Endothelial cell of umbilical vein (primary cell): ENCODE measurements around the gene UCP3. TPM values are rescaled to one million over a fixed set of nuclear protein-coding genes. Genes with fewer than 3 reads are reported as not detected.

Source experiments
- BruUV-seq: library from RNA; stranded (reverse); fragments of 400-500 nt; replicated peaks from 2 replicates; lab custom pipeline; 2021; lab: Mats Ljungman, UMichigan
- CTCF ChIA-PET: fragments of 300-600, 350-600 bp; sonication (Branson Sonifier 250); formaldehyde crosslinking; loops from one replicate; lab custom pipeline; 2021; ENCODE audit warnings: antibody characterized with exemption, inconsistent platforms; lab: Charles Lee
- POLR2A ChIA-PET: fragments of 300-600, 350-600 bp; sonication (Branson Sonifier 250); formaldehyde crosslinking; loops from one replicate; lab custom pipeline; 2021; ENCODE audit warnings: antibody characterized with exemption, inconsistent platforms; lab: Charles Lee
- DNase-seq: peaks from one replicate; pipeline ENCODE4 v3.0.0-alpha.2; 2011; ENCODE audit warnings: low read depth, low spot score
- FAIRE-seq: peaks from 2 replicates; lab custom pipeline; 2011; peaks lifted over from hg19 to GRCh38; lab: Jason Lieb, UNC
- H2AFZ ChIP-seq: 2 replicates; pipeline ENCODE4 v1.6.0; 2012; ENCODE audit warnings: low read depth, low read length, control low read depth, inconsistent platforms
- H3K27ac ChIP-seq: 2 replicates; pipeline ENCODE4 v1.5.1; 2011; ENCODE audit warnings: low read depth, mild to moderate bottlenecking, control low read depth, low read length, moderate library complexity; ENCODE audit not compliant: insufficient read depth
- H3K27me3 ChIP-seq, 2 experiments: 2 replicates each; pipeline versions ENCODE4 v1.6.0 to v1.6.1; 2011; ENCODE audit warnings: low read length in 2 of 2, mixed read lengths in 1 of 2; ENCODE audit not compliant: control insufficient read depth in 2 of 2, insufficient read depth in 2 of 2
- H3K36me3 ChIP-seq, 2 experiments: 2 replicates in 1 of 2; 3 replicates in 1 of 2; pipeline ENCODE4 v1.5.1; 2011; ENCODE audit warnings: low read length in 2 of 2, mild to moderate bottlenecking in 1 of 2, moderate library complexity in 1 of 2; ENCODE audit not compliant: control insufficient read depth in 2 of 2, insufficient read depth in 2 of 2; ENCODE audit errors: extremely low read depth in 1 of 2
- H3K4me1 ChIP-seq: 3 replicates; pipeline ENCODE4 v1.5.1; 2011; ENCODE audit warnings: mild to moderate bottlenecking, low read length; ENCODE audit not compliant: control insufficient read depth, insufficient read depth; ENCODE audit errors: extremely low read depth
- H3K4me2 ChIP-seq: 2 replicates; pipeline ENCODE4 v1.6.1; 2011; ENCODE audit warnings: low read length, control low read depth, mixed read lengths; ENCODE audit not compliant: insufficient read depth
- H3K4me3 ChIP-seq, 3 experiments: fragments of 200-600 bp in 1 of 3; sonication (generic), shearing (Covaris generic) in 1 of 3; replicated peaks in 1 of 3; 2 replicates each; pipeline ENCODE4 v1.5.1; 2011 to 2016; ENCODE audit warnings: control low read depth in 3 of 3, low read length in 3 of 3, mild to moderate bottlenecking in 2 of 3, inconsistent platforms in 1 of 3, low read depth in 1 of 3, moderate library complexity in 1 of 3; ENCODE audit not compliant: insufficient read depth in 1 of 3
- H3K79me2 ChIP-seq: 2 replicates; pipeline ENCODE4 v1.6.0; 2012; ENCODE audit warnings: low read length, inconsistent platforms; ENCODE audit not compliant: control insufficient read depth, insufficient read depth
- H3K9ac ChIP-seq: replicated peaks from 2 replicates; pipeline ENCODE3; 2011; ENCODE audit warnings: low read length, control low read depth; ENCODE audit not compliant: insufficient read depth; ENCODE audit errors: extremely low read depth
- H3K9me1 ChIP-seq: replicated peaks from 3 replicates; pipeline ENCODE4 v1.6.0; 2011; ENCODE audit warnings: mild to moderate bottlenecking, low read length; ENCODE audit not compliant: control insufficient read depth, insufficient read depth; ENCODE audit errors: extremely low read depth
- H3K9me3 ChIP-seq: replicated peaks from 2 replicates; pipeline ENCODE4 v1.5.1; 2012; ENCODE audit warnings: low read length, inconsistent platforms; ENCODE audit not compliant: control insufficient read depth, insufficient read depth
- H4K20me1 ChIP-seq: replicated peaks from 2 replicates; pipeline ENCODE3; 2011; ENCODE audit warnings: mild to moderate bottlenecking, low read length; ENCODE audit not compliant: control insufficient read depth, insufficient read depth; ENCODE audit errors: extremely low read depth
- EZH2 ChIP-seq: IDR thresholded peaks from 2 replicates; pipeline ENCODE4 v1.6.1; 2012; ENCODE audit warnings: borderline replicate concordance, low read depth, mild to moderate bottlenecking, moderate library complexity, low read length, inconsistent platforms; ENCODE audit not compliant: severe bottlenecking
- FOS ChIP-seq: IDR thresholded peaks from 2 replicates; pipeline ENCODE4 v1.6.1; 2011; ENCODE audit warnings: mild to moderate bottlenecking, low read length, moderate library complexity, borderline replicate concordance; ENCODE audit not compliant: insufficient read depth
- GATA2 ChIP-seq: IDR thresholded peaks from 2 replicates; pipeline ENCODE4 v1.7.0; 2011; ENCODE audit warnings: low read depth, mild to moderate bottlenecking, moderate library complexity, mixed read lengths, low read length; ENCODE audit not compliant: insufficient read length, insufficient read depth
- JUN ChIP-seq: IDR thresholded peaks from 2 replicates; pipeline ENCODE4 v1.6.1; 2011; ENCODE audit warnings: borderline replicate concordance, low read depth; ENCODE audit not compliant: insufficient read length, insufficient read depth
- MYC ChIP-seq: IDR thresholded peaks from one replicate; pipeline ENCODE4 v1.6.1; 2011; ENCODE audit warnings: mild to moderate bottlenecking, low read depth, low read length
- POLR2A ChIP-seq: IDR thresholded peaks from 2 replicates; pipeline ENCODE4 v1.6.1; 2012; ENCODE audit warnings: low read depth, mild to moderate bottlenecking, control low read depth, low read length
- POLR2AphosphoS5 ChIP-seq: IDR thresholded peaks from 2 replicates; pipeline ENCODE4 v1.6.1; 2012; ENCODE audit warnings: low read depth, mild to moderate bottlenecking, control low read depth, low read length, moderate library complexity; ENCODE audit not compliant: insufficient read depth
- dilution Hi-C: fragments of 300-500 bp; cut with MboI; formaldehyde crosslinking; loops from one replicate; pipeline ENCODE4 v1.15.0; 2019; ENCODE audit warnings: low sequenced_read_pairs; ENCODE audit not compliant: extremely low pct_ligation_motif_present
- intact Hi-C: fragments of 100-400 bp; cut with micrococcal nuclease; formaldehyde crosslinking; loops from one replicate; pipeline ENCODE4 v1.10.0; 2022
- polyA plus RNA-seq, 4 experiments: library from polyadenylated mRNA; depleted of rRNA in 3 of 4; stranded (reverse) in 3 of 4; unstranded in 1 of 4; fragments of >200 nt; gene quantifications; 2 replicates each; pipeline versions ENCODE4 v1.2.1 to v1.2.3, GENCODE V29; 2011 to 2012; ENCODE audit warnings: missing spikeins in 1 of 4
- total RNA-seq: library from RNA; stranded (reverse); gene quantifications from 2 replicates; pipeline ENCODE4 v1.2.3, GENCODE V29; 2021
- TF ChIP-seq, protein P1 (sequence below): IDR thresholded peaks from 2 replicates; pipeline ENCODE4 v1.6.1; 2011; ENCODE audit not compliant: insufficient read depth, insufficient read length
- TF ChIP-seq, protein P2 (sequence below), 2 donors: IDR thresholded peaks; 1 replicate in 1 of 2; 2 replicates in 1 of 2; pipeline ENCODE4 v1.5.1; 2011; ENCODE audit warnings: low read length in 2 of 2, mild to moderate bottlenecking in 2 of 2, moderate library complexity in 2 of 2, control low read depth in 1 of 2, inconsistent platforms in 1 of 2, low read depth in 1 of 2; ENCODE audit not compliant: insufficient read depth in 1 of 2; ENCODE audit errors: extremely low read depth in 1 of 2

UCP3 gene
- total and polyA plus RNA-seq, 2 donors (not counting 3 experiments of a cell fraction or from before 2014, with no cell fraction given) = 1.1 to 1.4 TPM

GRCh38 chr11:74055938-74056337 lies 47.1 kb upstream of the UCP3 start:
- H3K9me3 ChIP-seq = no peaks in the 10 kb centered on the region
- dilution Hi-C loops = no loop called here
- no peak for FAIRE-seq
- H3K9ac ChIP-seq = no peak overlapping the region
- H3K4me1 ChIP-seq = peaks cover 5% of the 10 kb centered on the region
- H3K79me2 ChIP-seq = no peaks in the 10 kb centered on the region
- CTCF ChIA-PET = interaction anchor here (1.1 to 1.8 kb wide), 2 partner anchors 92 to 397 kb away, joined by 3 to 5 read pairs; no protein-coding TSS in a partner anchor
- H3K36me3 ChIP-seq = peaks cover 3 to 5% of the 10 kb centered on the region in 2 experiments
- TF ChIP-seq, protein P1, sequence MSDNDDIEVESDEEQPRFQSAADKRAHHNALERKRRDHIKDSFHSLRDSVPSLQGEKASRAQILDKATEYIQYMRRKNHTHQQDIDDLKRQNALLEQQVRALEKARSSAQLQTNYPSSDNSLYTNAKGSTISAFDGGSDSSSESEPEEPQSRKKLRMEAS = no peak
- TF ChIP-seq FOS (no peak), JUN (no peak), POLR2A (no peak), GATA2 (no peak), POLR2AphosphoS5 (no peak), MYC (no peak), EZH2 (no peak)
- TF ChIP-seq, protein P2, sequence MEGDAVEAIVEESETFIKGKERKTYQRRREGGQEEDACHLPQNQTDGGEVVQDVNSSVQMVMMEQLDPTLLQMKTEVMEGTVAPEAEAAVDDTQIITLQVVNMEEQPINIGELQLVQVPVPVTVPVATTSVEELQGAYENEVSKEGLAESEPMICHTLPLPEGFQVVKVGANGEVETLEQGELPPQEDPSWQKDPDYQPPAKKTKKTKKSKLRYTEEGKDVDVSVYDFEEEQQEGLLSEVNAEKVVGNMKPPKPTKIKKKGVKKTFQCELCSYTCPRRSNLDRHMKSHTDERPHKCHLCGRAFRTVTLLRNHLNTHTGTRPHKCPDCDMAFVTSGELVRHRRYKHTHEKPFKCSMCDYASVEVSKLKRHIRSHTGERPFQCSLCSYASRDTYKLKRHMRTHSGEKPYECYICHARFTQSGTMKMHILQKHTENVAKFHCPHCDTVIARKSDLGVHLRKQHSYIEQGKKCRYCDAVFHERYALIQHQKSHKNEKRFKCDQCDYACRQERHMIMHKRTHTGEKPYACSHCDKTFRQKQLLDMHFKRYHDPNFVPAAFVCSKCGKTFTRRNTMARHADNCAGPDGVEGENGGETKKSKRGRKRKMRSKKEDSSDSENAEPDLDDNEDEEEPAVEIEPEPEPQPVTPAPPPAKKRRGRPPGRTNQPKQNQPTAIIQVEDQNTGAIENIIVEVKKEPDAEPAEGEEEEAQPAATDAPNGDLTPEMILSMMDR (IDR thresholded peaks at IDR 0.05; ENCODE audit: extremely low read depth in 1 of 2, insufficient read depth in 1 of 2, low read depth in 1 of 2, low read length in 2 of 2) = no peak
- H3K4me2 ChIP-seq = no peak overlapping the region
- H3K27me3 ChIP-seq = no peaks in the 10 kb centered on the region
- POLR2A ChIA-PET = no interaction called here
- H3K9me1 ChIP-seq = no peaks in the 10 kb centered on the region
- no TSS peak for BruUV-seq
- DNase-seq = no peak
- H3K27ac ChIP-seq = no peak overlapping the region
- H2AFZ ChIP-seq = no peak overlapping the region
- intact Hi-C loops = no loop called here
- no peak overlapping the region for H3K4me3 ChIP-seq
- no peaks in the 10 kb centered on the region for H4K20me1 ChIP-seq
